Posterior cingulate gyrus (tissue), 11 donors: ENCODE measurements around the gene RBM18.

ENCODE experiments used
- DNase-seq, 10 donors: peaks; one replicate each; pipeline versions ENCODE4 v3.0.0 to v3.0.0-alpha.2; 2020 to 2021; ENCODE audit warnings: mixed read lengths in 3 of 10
- intact Hi-C: fragments of 100-400 bp; cut with DNase I; formaldehyde crosslinking; loops from one replicate; pipeline ENCODE4 v1.15.1; 2023

The RBM18 gene

GRCh38 chr9:122207096-122207495 is 57.5 kb downstream of the RBM18 start:
- intact Hi-C loops = no loop called here

GRCh38 chr9:122206118-122207046 is 58.3 kb downstream of the RBM18 start:
- DNase-seq = peak in 2 of 10 donors; percentile 35 to 45
- intact Hi-C loops = no loop called here

More at GRCh38 chr9:122207096-122207495, 57.5 kb downstream of the RBM18 start:
- DNase-seq = peak in 1 of 10 donors; percentile 20

- intact Hi-C loops = no loop called here
- peak in 1 of 10 donors; percentile 17 for DNase-seq
These were observed 59.5 kb downstream of the RBM18 start for GRCh38 chr9:122205176-122205575.

- peak in 3 of 10 donors; percentile 70 to 80 (median 72) for DNase-seq
- intact Hi-C loops = no loop called here
These were observed 60.1 kb downstream of the RBM18 start for GRCh38 chr9:122204491-122204890.

GRCh38 chr9:122204055-122204454 is 60.6 kb downstream of the RBM18 start:
- DNase-seq = no peak
- intact Hi-C loops = no loop called here

- peak in 1 of 10 donors; percentile 6 for DNase-seq
- intact Hi-C loops = no loop called here
These were observed 62.5 kb downstream of the RBM18 start for GRCh38 chr9:122202111-122202510.

- peak in 1 of 10 donors; percentile 65 for DNase-seq
- intact Hi-C loops = no loop called here
These were observed 63.0 kb downstream of the RBM18 start for GRCh38 chr9:122201641-122202040.

GRCh38 chr9:122200960-122201595 is 63.6 kb downstream of the RBM18 start:
- peak in 2 of 10 donors; percentile 40 to 50 for DNase-seq
- intact Hi-C loops = no loop called here

GRCh38 chr9:122197882-122198281 is 66.8 kb downstream of the RBM18 start:
- no peak for DNase-seq
- intact Hi-C loops = no loop called here

GRCh38 chr9:122197426-122197825 is 67.2 kb downstream of the RBM18 start:
- no peak for DNase-seq
- intact Hi-C loops = no loop called here

- peak in 2 of 10 donors; percentile 59 to 61 for DNase-seq
- intact Hi-C loops = no loop called here
These were observed 68.8 kb downstream of the RBM18 start for GRCh38 chr9:122195875-122196274.

- intact Hi-C loops = no loop called here
- peak in 1 of 10 donors; percentile 56 for DNase-seq
These were observed 71.0 kb downstream of the RBM18 start for GRCh38 chr9:122193651-122194050.

GRCh38 chr9:122192914-122193525 is 71.6 kb downstream of the RBM18 start:
- peak in 1 of 10 donors; percentile 44 for DNase-seq
- intact Hi-C loops = no loop called here

GRCh38 chr9:122192261-122192875 is 72.3 kb downstream of the RBM18 start:
- DNase-seq = peak in 1 of 10 donors; percentile 46
- intact Hi-C loops = no loop called here

GRCh38 chr9:122191584-122191983 is 73.1 kb downstream of the RBM18 start:
- intact Hi-C loops = no loop called here
- peak in 1 of 10 donors; percentile 46 for DNase-seq

GRCh38 chr9:122190597-122191381 is 73.9 kb downstream of the RBM18 start:
- peak in 5 of 10 donors; percentile 15 to 89 (median 58) for DNase-seq
- intact Hi-C loops = no loop called here

- DNase-seq = peak in 1 of 10 donors; percentile 34
- intact Hi-C loops = no loop called here
These were observed 76.3 kb downstream of the RBM18 start for GRCh38 chr9:122188369-122188768.
